ENCODE measurements around the gene FAF1.
"Not testable (repeated sequence)": the region's sequence is repeated elsewhere in the genome, so short reads cannot be mapped to it uniquely, and the experiment has no call there.

The FAF1 gene

DNA sequence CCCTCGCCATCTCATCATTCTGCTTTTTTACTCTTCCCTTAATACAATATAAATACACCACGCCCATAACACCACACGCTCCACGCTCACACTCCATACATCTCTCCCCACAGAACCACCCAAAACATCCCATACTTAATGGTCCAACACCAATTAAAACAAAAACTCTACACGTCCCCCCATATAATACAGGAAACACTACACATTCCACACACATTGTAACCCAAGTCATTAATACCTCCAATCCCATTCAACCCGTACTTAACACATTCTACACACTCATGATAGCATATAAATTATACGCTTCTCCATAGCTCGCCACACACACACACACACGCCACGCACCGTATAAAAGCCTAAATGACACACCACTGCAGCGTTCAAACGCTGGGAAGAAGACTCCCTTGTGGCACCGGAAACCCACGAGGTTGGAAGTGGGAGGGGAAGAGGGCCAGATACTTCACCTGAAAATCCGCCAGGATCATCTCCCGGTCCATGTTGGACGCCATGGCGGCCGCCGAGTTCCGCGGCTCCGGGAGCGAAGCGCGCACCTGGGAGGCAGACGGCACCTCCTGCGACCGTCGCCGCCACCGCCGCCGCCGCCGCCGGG lies 659 bp downstream of the FAF1 start:
- TF ChIP-seq GATA1 (IDR thresholded peaks at IDR 0.05; ENCODE audit: low read depth, low read length) (no peak), POLR2A (IDR thresholded peaks at IDR 0.05; ENCODE audit: low read length) (no peak)
- DNase-seq = peak; percentile 63 to 71

DNA sequence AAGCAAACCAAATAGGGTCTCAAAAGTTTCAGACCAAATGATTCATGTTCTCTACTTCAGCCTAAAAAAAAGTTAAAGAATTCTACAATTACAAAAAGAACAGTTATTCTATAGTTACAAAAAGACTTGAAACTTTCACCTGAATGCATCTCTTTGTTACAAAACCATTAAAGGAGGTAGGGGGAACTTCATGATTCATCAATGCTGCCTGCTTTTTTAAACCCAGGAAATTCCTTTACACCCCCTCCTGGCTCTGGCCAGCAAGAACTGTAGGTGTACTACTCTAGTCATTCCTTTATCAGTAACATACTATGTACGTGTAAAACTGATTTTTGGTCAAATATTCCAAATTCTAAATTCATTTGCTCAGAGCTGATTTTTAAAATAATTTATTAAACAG lies 5.0 kb downstream of the FAF1 start:
- TF ChIP-seq GATA1 (IDR thresholded peaks at IDR 0.05; ENCODE audit: low read depth, low read length) (no peak), POLR2A (IDR thresholded peaks at IDR 0.05; ENCODE audit: low read length) (no peak)

DNA sequence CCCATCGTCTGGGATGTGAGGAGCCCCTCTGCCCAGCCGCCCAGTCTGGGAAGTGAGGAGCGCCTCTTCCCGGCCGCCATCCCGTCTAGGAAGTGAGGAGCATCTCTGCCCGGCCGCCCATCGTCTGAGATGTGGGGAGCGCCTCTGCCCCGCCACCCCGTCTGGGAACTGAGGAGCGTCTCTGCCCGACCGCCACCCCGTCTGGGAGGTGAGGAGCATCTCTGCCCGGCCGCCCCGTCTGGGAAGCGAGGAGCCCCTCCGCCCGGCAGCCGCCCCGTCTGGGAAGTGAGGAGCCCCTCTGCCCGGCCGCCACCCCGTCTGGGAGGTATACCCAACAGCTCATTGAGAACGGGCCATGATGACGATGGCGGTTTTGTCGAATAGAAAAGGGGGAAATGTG lies 7.5 kb downstream of the FAF1 start:
- not testable (repeated sequence) for DNase-seq

More for the DNA sequence above, 5.0 kb downstream of the FAF1 start:
- DNase-seq = no peak

DNA sequence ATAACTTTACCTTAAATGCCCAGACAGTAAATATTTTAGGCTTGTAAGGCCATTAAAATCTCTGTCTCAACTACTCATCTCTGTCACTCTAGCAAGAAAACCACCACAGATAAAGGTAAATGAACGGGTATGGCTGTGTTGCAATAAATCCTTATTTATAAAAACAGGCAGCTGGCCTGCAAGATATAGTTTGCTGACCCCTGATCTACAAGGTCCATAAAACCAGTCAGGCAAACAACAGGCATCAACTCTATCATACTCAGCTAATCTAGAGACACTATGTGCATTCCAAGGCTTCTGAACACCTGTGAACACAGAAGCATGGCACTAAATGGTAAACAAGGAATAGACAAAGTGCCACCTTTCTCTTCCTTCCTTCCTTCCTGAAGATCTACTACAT lies 9.7 kb downstream of the FAF1 start:
- TF ChIP-seq GATA1 (IDR thresholded peaks at IDR 0.05; ENCODE audit: low read depth, low read length) = no peak
- no peak for TF ChIP-seq POLR2A (IDR thresholded peaks at IDR 0.05; ENCODE audit: low read length)
- peak in 1 of 2 experiments; percentile 7 for DNase-seq

DNA sequence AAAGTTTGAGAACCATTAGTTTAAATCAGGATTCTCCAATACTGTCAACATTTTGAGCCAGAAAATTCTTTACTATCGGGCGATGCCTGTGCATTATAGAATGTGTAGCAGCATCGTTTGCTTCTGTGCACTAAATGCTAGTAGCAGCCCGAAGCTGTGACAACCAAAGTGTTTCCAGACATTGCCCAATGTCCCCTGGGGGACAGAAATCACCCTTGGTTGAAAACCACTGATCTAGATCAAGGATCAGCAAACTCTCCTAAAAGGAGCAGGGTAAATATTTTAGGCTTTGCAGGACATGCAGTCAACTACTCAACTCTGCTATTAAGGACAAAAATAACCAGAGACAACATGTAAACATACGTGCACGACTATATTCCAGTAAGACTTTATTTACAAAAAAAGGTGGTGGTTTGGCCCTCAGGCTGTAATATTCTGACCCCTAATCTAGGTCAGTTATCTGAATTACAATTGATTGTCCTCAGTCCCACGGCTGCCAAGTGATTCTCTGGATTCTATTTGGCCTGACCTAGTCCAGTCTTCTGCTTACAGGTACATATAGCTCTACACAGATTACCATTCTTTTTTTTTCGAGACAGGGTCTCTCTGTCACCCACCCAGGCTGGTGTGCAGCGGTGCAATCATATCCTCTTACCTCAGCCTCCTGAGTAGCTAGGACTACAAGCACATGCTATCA lies 10.6 kb downstream of the FAF1 start:
- TF ChIP-seq GATA1 (IDR thresholded peaks at IDR 0.05; ENCODE audit: low read depth, low read length) (no peak), POLR2A (IDR thresholded peaks at IDR 0.05; ENCODE audit: low read length) (no peak)
- DNase-seq = no peak

DNA sequence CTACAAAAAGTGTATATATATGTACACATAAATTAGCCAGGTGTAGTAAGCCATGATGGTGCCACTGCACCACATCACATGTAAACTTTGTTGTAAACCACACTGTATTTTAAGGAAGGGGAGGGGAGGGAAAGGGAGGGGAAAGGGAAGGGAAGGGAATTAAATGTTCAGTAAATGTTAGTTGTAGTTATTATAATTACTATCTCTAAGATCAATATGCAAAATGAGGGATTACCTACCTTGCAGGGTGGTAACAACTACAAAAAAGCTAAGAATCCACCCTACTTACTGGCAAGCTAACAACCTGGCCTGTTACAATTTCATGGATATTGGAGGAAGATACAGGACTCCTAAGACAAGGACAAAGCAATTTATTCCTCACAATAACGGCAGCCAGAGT lies 17.7 kb downstream of the FAF1 start:
- TF ChIP-seq GATA1 (IDR thresholded peaks at IDR 0.05; ENCODE audit: low read depth, low read length) (no peak), POLR2A (IDR thresholded peaks at IDR 0.05; ENCODE audit: low read length) (no peak)
- no peak for DNase-seq

DNA sequence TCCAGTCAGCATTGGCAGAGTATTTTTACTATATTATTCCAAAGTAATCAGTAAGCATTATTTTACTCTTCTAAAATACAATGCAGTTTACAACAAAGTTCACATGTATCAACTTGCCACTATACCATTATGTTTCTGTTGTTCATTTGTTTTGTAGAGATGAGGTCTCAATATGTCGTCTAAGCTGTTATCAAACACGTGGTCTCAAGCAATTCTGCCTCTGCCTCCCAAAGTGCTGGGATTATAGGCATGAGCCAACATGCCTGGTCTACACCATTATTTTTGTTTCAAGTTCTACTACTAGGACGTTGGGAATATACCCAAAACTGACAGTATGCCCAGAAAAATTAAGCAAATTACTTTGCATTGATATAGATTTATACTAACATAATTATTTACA lies 19.8 kb downstream of the FAF1 start:
- DNase-seq = no peak
- TF ChIP-seq POLR2A (IDR thresholded peaks at IDR 0.05; ENCODE audit: low read length) (no peak), GATA1 (IDR thresholded peaks at IDR 0.05; ENCODE audit: low read depth, low read length) (no peak)

DNA sequence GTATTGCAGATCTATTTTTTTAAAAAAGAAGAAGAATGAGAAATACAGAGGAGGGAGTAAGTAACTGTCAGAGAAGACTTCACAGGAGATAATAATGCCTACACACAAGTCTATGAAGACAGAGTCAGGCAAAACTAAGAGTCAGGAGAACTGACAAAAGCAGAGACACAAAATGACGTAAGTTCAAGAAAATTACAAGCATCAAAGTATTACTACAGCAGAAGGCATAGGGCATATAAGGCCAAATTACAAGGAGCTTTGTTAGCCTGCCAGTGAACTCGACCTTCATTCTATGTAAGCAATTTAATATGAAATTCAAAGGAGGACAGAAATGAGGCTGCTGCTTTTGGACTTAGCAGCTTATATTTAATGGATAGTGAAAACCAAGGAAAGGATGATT lies 23.7 kb downstream of the FAF1 start:
- no peak for TF ChIP-seq GATA1 (IDR thresholded peaks at IDR 0.05; ENCODE audit: low read depth, low read length)
- no peak for TF ChIP-seq POLR2A (IDR thresholded peaks at IDR 0.05; ENCODE audit: low read length)
- no peak for DNase-seq

DNA sequence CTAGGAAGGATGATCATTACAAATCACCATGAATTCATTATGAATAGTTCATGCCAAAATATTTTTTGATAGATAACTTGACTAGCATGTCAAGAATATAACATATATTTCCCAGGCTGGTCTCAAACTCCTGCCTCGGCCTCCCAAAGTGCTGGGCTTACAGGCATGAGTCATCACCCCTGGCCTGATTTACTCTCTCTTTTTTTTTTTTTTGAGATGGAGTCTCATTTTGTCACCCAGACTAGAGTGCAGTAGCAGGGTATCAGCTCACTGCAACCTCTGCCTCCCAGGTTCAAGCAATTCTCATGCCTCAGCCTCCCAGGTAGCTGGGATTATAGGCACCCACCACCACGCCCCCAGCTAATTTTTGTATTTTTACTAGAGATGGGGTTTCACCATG lies 24.8 kb downstream of the FAF1 start:
- DNase-seq = not testable (repeated sequence)

DNA sequence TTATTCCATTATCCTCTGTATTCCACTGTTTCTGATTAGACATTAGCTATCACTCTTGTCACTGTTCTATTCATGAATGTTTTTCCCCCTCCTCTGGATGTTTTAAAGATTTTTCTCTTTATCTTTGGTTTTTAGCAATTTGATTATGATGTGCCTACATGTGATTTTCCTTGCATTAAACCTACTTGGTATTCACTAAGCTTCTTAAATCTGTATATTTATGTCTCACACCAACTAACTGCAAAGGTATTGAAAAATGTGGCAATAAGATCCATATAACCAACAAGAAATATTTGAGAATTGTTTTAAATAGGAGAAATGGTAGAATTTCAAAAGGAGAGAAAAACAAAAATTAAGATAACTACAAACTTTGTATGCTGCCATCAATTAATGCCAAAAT lies 25.2 kb downstream of the FAF1 start:
- no peak for DNase-seq
- TF ChIP-seq GATA1 (IDR thresholded peaks at IDR 0.05; ENCODE audit: low read depth, low read length) = no peak
- no peak for TF ChIP-seq POLR2A (IDR thresholded peaks at IDR 0.05; ENCODE audit: low read length)

DNA sequence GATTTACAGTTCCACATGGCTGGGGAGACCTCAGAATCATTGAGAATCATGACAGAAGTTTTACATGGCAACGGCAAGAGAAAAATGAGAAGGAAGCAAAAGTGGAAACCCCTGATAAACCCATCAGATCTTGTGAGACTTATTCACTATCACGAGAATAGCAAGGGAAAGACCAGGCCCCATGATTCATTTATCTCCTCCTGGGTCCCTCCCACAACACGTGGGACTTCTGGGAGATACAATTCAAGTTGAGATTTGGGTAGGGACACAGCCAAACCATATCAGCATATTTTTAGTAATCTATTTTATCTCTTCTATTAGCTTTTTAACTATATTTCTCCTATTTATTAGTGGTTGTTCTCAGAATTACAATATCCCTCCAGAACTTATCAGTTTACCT lies 26.3 kb downstream of the FAF1 start:
- DNase-seq = not testable (repeated sequence)

DNA sequence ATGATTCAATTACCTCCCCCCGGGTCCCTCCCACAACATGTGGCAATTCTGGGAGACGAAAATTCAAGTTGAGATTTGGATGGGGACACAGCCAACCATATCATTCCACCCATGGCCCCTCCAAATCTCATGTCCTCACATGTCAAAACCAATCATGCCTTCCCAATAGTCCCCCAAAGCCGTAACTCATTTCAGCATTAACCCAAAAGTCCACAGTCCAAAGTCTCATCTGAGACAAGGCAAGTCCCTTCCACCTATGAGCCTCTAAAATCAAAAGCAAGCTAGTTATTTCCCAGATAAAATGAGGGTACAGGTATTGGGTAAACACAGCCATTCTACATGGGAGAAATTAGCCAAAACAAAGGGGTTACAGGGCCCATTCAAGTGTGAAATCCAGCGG lies 28.0 kb downstream of the FAF1 start:
- not testable (repeated sequence) for DNase-seq

DNA sequence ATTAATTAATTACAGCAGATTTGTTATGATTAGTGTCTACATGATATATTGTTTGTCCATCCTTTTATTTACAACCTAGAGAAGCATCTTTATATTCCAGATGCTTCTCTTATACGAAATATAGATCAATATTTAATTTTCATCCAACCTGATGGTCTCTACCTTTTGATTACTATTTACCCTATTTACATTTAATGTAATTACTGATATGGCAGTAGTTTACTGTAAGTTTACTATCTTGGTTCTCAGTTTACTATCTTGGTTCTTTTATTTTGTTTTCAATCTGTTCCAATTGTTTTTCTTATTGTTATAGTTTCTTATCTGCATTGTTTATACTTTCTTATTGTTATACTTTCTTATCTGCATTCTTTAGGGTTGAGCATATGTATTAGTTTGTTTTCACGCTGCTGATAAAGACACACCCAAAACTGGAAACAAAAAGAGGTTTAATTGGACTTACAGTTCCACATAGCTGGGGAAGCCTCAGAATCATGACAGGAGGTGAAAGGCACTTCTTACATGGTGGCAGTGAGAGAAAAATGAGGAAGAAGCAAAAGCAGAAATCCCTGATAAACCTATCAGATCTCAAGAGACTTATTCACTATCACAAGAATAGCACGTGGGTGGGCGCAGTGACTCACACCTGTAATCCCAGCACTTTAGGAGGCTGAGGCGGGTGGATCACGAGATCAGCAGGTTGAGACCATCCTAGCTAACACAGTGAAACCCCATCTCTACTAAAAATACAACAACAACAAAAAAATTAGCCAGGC lies 28.9 kb downstream of the FAF1 start:
- peak in 1 of 2 experiments; percentile 7 for DNase-seq
- no peak for TF ChIP-seq GATA1 (IDR thresholded peaks at IDR 0.05; ENCODE audit: low read depth, low read length)
- TF ChIP-seq POLR2A (IDR thresholded peaks at IDR 0.05; ENCODE audit: low read length) = no peak

DNA sequence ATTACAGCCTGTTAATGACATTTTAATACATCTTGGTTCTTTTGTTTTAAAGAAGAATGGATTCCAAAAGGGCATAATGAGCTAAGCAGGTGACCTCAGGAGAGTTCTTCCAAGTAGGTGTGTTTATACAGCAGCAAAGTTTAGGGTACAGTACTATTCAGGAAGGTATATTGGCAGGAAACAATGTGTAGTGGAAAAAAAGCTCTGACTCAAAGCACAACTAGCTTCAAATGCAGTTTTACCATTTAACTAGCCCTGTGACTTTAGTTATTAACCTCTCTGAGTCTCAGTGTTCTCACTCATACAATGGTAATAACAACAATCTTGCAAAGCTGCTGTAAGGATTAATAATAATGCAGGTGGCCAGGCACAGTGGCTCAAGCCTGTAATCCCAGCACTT lies 29.9 kb downstream of the FAF1 start:
- TF ChIP-seq GATA1 (IDR thresholded peaks at IDR 0.05; ENCODE audit: low read depth, low read length) = no peak
- TF ChIP-seq POLR2A (IDR thresholded peaks at IDR 0.05; ENCODE audit: low read length) = no peak
- DNase-seq = no peak

DNA sequence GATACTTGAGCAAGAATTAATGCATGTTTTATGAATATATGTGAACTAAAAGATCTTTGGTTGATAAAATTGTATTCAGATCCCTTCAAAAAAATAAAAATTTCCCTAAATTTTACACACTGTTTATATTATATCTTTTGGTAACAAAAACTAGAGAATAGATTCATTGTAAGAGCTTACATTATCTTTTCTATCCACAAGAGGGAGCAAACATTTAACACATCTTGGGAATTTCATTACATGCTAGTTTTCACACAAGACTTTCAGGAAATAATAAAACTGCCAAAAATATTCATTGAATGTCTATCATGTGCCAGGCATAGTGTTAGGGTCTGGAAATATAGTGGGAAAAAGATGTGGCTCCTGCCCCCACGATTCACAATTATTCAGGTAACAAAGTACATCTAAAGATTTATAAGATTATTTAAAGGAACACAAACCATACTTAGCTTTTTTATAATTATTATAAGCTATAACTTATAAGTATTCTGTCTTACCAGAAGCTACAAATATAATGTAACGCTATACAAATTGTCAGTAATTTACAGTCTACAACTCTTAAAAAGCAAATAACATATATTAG lies 30.6 kb downstream of the FAF1 start:
- DNase-seq = peak; percentile 33 to 59
- TF ChIP-seq GATA1 (IDR thresholded peaks at IDR 0.05; ENCODE audit: low read depth, low read length) (no peak), POLR2A (IDR thresholded peaks at IDR 0.05; ENCODE audit: low read length) (no peak)
